ENCODE results near the gene TMEM187.
A peak's percentile ranks its signal among the peaks of the same experiment; 100 is the strongest.

The TMEM187 gene

DNA sequence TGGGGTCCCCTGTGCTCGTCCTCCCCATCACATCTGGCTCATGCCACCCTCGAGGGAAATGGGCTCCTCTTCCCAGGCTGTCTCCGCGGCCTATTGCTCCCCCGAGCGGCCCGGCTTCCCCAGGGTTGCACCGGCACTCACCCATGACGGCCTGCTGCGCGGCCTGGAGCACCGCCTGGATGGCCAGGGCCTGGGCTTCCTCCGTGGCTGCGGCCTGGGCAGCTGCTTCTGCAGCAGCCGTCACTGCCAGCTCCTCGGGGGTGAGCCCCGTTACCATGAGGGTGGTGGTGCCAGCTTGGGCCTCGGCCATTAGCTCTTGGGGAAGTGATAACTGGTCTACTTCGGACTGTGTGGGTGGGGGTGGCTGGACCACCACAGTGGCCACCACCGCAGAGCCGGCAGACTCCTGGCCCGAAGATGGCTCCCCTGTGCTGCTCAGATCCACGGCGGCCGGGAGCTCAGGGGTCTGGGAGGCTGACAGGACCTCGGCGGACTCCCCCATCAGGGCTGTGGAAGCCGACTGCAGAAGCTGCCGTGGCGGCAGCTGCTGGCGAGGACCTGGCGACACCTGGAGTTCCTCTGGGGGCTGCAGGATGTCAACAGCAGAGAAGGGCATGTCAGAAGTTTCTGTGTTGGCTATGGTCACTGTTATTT, 20.1 kb upstream of the TMEM187 start:
- DNase-seq (ENCODE audit: insufficient read length, low spot score) (no peak), FAIRE-seq (no peak)
- TF ChIP-seq PAX5 (IDR thresholded peaks at IDR 0.05; ENCODE audit: insufficient read depth, low read length, severe bottlenecking) = no peak
- no peak for TF ChIP-seq POLR2A (IDR thresholded peaks at IDR 0.05; ENCODE audit: low read depth, low read length)
- TF ChIP-seq POLR2AphosphoS5 (IDR thresholded peaks at IDR 0.05; ENCODE audit: low read depth, low read length) = no peak
- no peak for TF ChIP-seq POU2F2 (IDR thresholded peaks at IDR 0.05; ENCODE audit: low read depth, low read length)
- TF ChIP-seq SPI1 (IDR thresholded peaks at IDR 0.05; ENCODE audit: low read depth, low read length) = no peak
- no peak for TF ChIP-seq TAF1 (IDR thresholded peaks at IDR 0.05; ENCODE audit: low read depth, low read length)

DNA sequence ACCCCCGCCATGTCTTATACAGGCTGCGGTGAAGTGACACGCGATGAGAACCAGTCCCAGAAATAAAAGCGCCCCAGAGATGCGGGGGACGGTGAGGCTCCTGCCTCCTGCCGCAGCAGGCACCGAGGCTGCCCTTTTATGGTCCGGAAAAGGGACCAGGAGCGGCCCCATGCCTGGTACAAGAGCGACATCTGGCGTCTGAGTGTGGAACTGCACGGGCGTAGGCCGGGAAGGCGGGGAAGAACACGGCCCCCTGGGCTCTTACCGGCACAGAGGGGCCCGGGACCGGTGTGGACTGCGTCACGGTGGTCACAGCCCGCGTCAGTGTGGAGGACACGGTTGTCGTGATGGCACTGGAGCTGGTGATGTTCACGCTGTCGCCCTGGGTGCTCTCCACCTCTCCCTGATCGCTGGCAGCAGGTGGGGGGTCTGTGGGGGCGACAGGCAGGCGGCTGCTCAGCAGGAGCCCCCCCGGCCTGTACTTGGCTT, 19.2 kb upstream of the TMEM187 start:
- TF ChIP-seq POLR2A (IDR thresholded peaks at IDR 0.05; ENCODE audit: low read depth, low read length) (peak; percentile 65), SPI1 (IDR thresholded peaks at IDR 0.05; ENCODE audit: low read depth, low read length) (no peak), POLR2AphosphoS5 (IDR thresholded peaks at IDR 0.05; ENCODE audit: low read depth, low read length) (peak; percentile 56; the same call in 1 of the 2 replicates)
- peak; percentile 81 for DNase-seq (ENCODE audit: insufficient read length, low spot score)
- peak; percentile 94 for FAIRE-seq

DNA sequence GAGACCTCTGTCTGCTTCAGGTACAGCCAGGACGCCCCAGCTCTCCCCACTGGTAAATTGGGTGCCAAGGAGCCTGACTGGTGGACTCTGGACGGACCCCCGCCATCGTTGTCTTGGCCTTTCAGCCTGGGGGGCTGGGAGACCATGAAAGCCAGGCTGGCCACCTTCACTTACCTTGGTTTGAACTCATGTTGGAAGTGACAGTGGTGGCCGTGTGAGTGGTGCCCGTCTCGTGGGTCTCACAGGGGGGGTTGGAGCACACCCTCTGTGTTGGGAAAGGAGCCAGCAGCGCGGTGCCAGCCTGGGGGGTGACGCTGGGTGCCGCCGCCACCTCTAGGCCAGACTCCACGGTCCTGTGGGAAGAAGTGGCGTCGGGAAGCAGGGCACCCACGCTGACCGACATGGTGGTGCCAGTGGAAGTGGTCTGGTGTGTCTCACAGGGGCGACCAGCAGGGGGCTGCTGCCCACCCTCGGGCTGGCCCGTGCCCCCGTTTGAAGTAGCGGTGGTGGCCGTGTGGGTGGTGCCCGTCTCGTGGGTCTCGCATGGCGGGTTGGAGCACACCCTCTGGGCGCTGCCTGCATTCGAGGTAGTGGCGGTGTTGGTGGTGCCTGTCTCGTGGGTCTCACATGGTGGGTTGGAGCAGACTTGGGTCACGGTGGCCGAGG, 18.5 kb upstream of the TMEM187 start:
- TF ChIP-seq POLR2A (IDR thresholded peaks at IDR 0.05; ENCODE audit: low read depth, low read length) (no peak), TAF1 (IDR thresholded peaks at IDR 0.05; ENCODE audit: low read depth, low read length) (no peak), SPI1 (IDR thresholded peaks at IDR 0.05; ENCODE audit: low read depth, low read length) (no peak), PAX5 (IDR thresholded peaks at IDR 0.05; ENCODE audit: insufficient read depth, low read length, severe bottlenecking) (no peak), POU2F2 (IDR thresholded peaks at IDR 0.05; ENCODE audit: low read depth, low read length) (no peak), POLR2AphosphoS5 (IDR thresholded peaks at IDR 0.05; ENCODE audit: low read depth, low read length) (no peak)
- no peak for DNase-seq (ENCODE audit: insufficient read length, low spot score)
- FAIRE-seq = peak; percentile 54

DNA sequence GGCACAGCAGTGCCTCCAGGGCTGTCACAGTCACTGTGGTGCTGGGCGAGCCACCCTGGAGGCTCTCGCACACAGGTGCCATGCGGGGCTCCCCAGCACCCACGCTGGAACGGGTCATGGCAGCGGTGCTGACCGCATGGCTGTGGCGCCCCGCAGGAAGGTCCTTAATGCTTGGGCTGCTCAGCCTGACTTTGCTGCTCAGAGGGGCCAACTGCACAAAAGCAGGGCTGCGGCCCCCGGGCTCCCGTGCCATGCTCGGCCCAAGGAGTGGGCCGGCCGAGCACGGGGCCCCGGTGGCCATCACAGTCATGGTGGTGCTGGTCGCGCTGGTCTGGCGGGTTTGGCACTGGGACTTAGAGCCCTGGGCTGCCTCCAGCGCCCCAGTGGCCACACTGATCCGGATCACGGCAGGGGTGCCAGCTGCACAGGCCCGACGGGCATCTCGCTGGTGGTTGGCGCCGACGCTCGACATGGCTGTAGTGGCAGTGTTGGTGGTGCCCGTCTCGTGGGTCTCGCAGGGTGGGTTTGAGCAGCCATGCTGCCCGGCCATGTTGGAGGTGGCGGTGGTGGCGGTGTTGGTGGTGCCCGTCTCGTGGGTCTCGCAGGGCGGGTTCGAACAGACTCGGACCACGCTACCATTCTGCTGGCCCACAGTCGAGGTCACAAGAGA, 17.9 kb upstream of the TMEM187 start:
- no peak for FAIRE-seq
- DNase-seq (ENCODE audit: insufficient read length, low spot score) = no peak
- TF ChIP-seq SPI1 (IDR thresholded peaks at IDR 0.05; ENCODE audit: low read depth, low read length) (no peak), PAX5 (IDR thresholded peaks at IDR 0.05; ENCODE audit: insufficient read depth, low read length, severe bottlenecking) (no peak), POLR2A (IDR thresholded peaks at IDR 0.05; ENCODE audit: low read depth, low read length) (no peak), POLR2AphosphoS5 (IDR thresholded peaks at IDR 0.05; ENCODE audit: low read depth, low read length) (no peak), TAF1 (IDR thresholded peaks at IDR 0.05; ENCODE audit: low read depth, low read length) (no peak), POU2F2 (IDR thresholded peaks at IDR 0.05; ENCODE audit: low read depth, low read length) (no peak)

DNA sequence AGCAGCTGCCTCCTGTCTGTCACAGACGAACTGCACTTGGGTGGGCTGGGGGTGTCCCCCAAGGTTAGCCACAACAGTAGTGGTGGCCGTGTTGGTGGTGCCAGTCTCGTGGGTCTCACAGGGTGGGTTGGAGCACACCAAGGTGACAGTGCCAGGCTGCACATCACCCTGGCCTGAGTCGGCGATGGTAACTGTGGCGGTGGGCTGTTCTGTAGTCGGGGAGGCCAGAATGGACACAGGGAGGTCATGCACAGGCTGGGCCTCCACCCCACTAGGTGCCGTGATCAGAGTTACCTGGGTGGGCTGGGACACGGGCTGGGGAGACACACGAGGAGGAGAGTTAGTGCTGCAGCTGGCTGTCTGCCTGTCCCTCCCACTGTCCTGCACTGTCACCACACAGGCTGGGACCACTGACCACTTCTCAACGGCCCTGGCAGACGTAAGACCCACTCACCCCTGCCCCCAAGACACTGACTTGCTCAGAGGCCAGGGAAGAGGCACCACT, 17.3 kb upstream of the TMEM187 start:
- FAIRE-seq = peak; percentile 80
- TF ChIP-seq TAF1 (IDR thresholded peaks at IDR 0.05; ENCODE audit: low read depth, low read length) (no peak), POLR2A (IDR thresholded peaks at IDR 0.05; ENCODE audit: low read depth, low read length) (no peak), POLR2AphosphoS5 (IDR thresholded peaks at IDR 0.05; ENCODE audit: low read depth, low read length) (no peak), POU2F2 (IDR thresholded peaks at IDR 0.05; ENCODE audit: low read depth, low read length) (no peak), PAX5 (IDR thresholded peaks at IDR 0.05; ENCODE audit: insufficient read depth, low read length, severe bottlenecking) (no peak), SPI1 (IDR thresholded peaks at IDR 0.05; ENCODE audit: low read depth, low read length) (no peak)
- no peak for DNase-seq (ENCODE audit: insufficient read length, low spot score)

DNA sequence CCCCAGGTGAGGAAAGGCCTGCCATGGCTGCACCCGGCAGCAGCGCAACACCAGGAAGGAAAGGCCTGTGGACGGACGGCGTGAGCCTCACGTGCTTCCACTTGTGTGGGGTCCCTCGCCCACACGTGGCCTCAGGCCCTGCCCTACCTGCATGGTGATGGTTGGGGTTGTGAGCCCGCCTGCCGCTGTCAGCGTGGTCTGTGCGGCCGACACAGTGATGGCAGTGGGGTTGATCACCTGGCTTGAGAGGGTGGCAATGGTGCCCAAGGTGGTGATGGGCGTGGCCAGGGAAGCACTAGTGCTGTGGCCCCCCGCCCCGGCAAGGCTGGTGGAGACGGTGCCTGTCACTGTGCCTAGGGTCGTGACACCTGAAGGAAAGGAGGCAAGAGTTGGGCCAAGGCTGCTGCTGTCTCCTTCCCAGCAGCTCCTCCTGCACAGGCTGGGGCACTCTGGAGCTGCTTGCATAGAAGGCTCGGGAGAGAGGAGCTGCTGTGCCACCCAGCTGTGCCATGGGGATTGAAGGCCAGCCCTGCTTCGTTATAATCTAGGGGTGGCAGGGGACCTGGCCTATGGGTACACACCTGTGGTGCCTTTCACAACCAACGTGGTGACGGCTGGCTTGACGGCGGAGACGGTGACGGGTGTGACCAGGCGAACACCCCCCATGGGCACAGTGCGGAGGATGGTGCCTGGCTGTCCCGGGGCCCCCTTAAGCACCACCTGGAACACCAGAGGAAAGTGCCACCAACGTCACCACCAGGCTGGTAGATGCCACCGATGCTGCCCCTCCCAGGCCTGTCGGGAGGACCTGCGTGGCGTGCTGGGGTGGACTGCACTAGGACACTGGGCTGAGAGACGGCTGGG, 16.3 kb upstream of the TMEM187 start:
- TF ChIP-seq TAF1 (IDR thresholded peaks at IDR 0.05; ENCODE audit: low read depth, low read length) = no peak
- TF ChIP-seq SPI1 (IDR thresholded peaks at IDR 0.05; ENCODE audit: low read depth, low read length) = no peak
- no peak for TF ChIP-seq PAX5 (IDR thresholded peaks at IDR 0.05; ENCODE audit: insufficient read depth, low read length, severe bottlenecking)
- no peak for FAIRE-seq
- no peak for DNase-seq (ENCODE audit: insufficient read length, low spot score)

DNA sequence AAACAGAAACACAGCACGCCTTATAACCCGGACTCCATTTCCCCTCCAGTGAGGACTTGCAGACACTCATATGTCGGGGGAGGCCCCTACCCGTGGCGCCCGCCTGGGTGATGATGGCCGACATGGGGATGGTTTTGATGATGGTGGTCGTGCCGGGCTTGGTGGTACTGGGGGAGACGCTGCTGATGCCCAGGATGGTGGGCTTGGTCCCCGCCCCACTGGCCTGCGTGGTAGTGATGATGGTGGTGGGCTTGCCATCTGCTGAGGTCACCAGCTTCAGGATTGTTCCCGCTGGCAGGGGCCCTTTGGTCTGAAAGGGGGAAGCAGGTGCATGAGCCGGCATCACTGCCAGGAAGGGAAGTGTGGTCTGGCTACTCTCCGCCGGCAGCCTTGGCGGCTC, 15.3 kb upstream of the TMEM187 start:
- FAIRE-seq (no peak), DNase-seq (ENCODE audit: insufficient read length, low spot score) (no peak)
- TF ChIP-seq POLR2AphosphoS5 (IDR thresholded peaks at IDR 0.05; ENCODE audit: low read depth, low read length) (no peak), POLR2A (IDR thresholded peaks at IDR 0.05; ENCODE audit: low read depth, low read length) (no peak), TAF1 (IDR thresholded peaks at IDR 0.05; ENCODE audit: low read depth, low read length) (no peak), SPI1 (IDR thresholded peaks at IDR 0.05; ENCODE audit: low read depth, low read length) (no peak), PAX5 (IDR thresholded peaks at IDR 0.05; ENCODE audit: insufficient read depth, low read length, severe bottlenecking) (no peak), POU2F2 (IDR thresholded peaks at IDR 0.05; ENCODE audit: low read depth, low read length) (no peak)

DNA sequence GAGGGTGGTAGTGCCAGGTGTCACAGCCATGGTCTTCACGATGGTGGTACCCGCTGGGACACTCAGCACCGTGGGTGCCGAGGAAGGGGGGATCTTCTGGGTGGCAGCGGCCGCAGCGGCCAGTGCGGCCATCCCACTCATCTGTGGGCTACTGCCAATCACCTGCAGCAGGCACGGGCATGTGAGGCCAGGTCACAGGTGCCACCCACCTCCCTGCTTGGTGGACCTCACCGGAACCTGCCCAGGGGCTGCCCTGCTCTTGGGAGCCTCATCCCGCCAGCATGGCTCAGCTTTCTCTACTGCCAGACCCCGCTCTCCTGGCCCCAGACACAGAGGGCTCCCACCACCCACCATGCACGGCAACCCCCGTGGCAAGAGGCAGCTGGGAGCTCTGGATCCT, 13.9 kb upstream of the TMEM187 start:
- DNase-seq (ENCODE audit: insufficient read length, low spot score) (no peak), FAIRE-seq (no peak)
- TF ChIP-seq SPI1 (IDR thresholded peaks at IDR 0.05; ENCODE audit: low read depth, low read length) = no peak
- no peak for TF ChIP-seq POU2F2 (IDR thresholded peaks at IDR 0.05; ENCODE audit: low read depth, low read length)
- 0 out of 2 replicates have a peak, but pooled peaks have one; percentile 8 for TF ChIP-seq POLR2AphosphoS5 (IDR thresholded peaks at IDR 0.05; ENCODE audit: low read depth, low read length)
- TF ChIP-seq PAX5 (IDR thresholded peaks at IDR 0.05; ENCODE audit: insufficient read depth, low read length, severe bottlenecking) = no peak
- no peak for TF ChIP-seq POLR2A (IDR thresholded peaks at IDR 0.05; ENCODE audit: low read depth, low read length)
